Neural progenitor cell (in vitro differentiated cells): ENCODE measurements around the gene ESRRB.

Source experiments
- EZH2 ChIP-seq: fragments of 200-600 bp; sonication (generic); IDR thresholded peaks from 2 replicates; pipeline ENCODE4 v1.6.1; 2017; ENCODE audit warnings: antibody characterized with exemption, mild to moderate bottlenecking, moderate library complexity
- EZH2phosphoT487 ChIP-seq: fragments of 200-600 bp; sonication (generic); IDR thresholded peaks from 2 replicates; pipeline ENCODE4 v1.6.1; 2017; ENCODE audit warnings: antibody characterized with exemption
- TF ChIP-seq, protein P1 (sequence below): fragments of 200-600 bp; sonication (generic); IDR thresholded peaks from 2 replicates; pipeline ENCODE4 v1.5.1; 2017; ENCODE audit warnings: antibody characterized with exemption, mild to moderate bottlenecking

DNA sequence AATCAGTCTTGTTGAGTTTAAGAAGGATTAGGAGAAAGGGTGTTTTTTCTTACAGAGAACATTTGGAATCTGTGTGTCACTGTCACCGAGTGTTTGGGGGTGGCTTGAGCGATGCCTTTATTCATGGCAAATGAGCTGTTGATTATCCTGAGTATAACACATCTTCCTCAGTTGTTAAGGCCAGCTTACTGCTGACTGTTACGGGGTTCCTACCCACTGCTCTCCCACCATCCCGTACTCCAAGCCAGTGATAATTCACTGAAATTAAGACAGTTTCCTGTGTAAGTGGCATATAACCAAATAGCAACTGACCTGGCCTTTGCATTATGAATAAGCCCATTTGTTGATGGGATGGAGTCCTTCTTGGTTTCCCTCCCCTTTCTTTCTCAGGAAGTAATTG lies 9.5 kb downstream of the ESRRB start:
- TF ChIP-seq, protein P1, sequence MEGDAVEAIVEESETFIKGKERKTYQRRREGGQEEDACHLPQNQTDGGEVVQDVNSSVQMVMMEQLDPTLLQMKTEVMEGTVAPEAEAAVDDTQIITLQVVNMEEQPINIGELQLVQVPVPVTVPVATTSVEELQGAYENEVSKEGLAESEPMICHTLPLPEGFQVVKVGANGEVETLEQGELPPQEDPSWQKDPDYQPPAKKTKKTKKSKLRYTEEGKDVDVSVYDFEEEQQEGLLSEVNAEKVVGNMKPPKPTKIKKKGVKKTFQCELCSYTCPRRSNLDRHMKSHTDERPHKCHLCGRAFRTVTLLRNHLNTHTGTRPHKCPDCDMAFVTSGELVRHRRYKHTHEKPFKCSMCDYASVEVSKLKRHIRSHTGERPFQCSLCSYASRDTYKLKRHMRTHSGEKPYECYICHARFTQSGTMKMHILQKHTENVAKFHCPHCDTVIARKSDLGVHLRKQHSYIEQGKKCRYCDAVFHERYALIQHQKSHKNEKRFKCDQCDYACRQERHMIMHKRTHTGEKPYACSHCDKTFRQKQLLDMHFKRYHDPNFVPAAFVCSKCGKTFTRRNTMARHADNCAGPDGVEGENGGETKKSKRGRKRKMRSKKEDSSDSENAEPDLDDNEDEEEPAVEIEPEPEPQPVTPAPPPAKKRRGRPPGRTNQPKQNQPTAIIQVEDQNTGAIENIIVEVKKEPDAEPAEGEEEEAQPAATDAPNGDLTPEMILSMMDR: no peak
- TF ChIP-seq EZH2phosphoT487: no peak
- no peak for TF ChIP-seq EZH2
